Panc1 (cell line): ENCODE data around the gene ARHGEF37.

ENCODE experiments used
- POLR2AphosphoS5 ChIP-seq: IDR thresholded peaks from 2 replicates; pipeline ENCODE4 v1.6.1; 2012; ENCODE audit warnings: mild to moderate bottlenecking, low read depth, low read length, moderate library complexity
- TF ChIP-seq, protein P1 (sequence below): fragments of 450-650 bp; IDR thresholded peaks from 2 replicates; pipeline ENCODE4 v1.5.1; 2017; ENCODE audit warnings: mild to moderate bottlenecking

DNA sequence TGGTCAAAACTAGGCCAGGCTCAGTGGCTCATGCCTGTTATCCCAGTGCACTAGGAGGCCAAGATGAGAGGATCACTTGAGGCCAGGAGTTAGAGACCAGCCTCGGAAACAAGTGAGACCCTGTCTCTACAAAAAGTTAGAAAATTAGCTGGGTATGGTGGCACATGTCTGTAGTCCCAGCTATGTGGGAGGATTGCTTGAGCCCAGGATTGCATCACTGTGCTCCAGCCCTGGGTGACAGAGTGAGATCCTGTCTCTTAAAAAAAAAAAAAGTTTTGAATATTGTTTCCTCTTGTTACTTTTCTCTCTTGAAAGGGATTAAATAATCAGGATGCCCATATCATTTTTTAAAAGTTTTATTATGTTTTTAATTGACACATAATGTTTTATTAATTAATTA is 7.6 kb downstream of the ARHGEF37 start:
- TF ChIP-seq, protein P1, sequence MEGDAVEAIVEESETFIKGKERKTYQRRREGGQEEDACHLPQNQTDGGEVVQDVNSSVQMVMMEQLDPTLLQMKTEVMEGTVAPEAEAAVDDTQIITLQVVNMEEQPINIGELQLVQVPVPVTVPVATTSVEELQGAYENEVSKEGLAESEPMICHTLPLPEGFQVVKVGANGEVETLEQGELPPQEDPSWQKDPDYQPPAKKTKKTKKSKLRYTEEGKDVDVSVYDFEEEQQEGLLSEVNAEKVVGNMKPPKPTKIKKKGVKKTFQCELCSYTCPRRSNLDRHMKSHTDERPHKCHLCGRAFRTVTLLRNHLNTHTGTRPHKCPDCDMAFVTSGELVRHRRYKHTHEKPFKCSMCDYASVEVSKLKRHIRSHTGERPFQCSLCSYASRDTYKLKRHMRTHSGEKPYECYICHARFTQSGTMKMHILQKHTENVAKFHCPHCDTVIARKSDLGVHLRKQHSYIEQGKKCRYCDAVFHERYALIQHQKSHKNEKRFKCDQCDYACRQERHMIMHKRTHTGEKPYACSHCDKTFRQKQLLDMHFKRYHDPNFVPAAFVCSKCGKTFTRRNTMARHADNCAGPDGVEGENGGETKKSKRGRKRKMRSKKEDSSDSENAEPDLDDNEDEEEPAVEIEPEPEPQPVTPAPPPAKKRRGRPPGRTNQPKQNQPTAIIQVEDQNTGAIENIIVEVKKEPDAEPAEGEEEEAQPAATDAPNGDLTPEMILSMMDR = no peak
- TF ChIP-seq POLR2AphosphoS5 = no peak
